ENCODE measurements around the gene CCR3. TPM values are rescaled to one million over a fixed set of nuclear protein-coding genes. Genes with fewer than 3 reads are reported as not detected.

Gene CCR3
- total and polyA plus RNA-seq, 2 experiments from 2014 or later, result not detected

DNA sequence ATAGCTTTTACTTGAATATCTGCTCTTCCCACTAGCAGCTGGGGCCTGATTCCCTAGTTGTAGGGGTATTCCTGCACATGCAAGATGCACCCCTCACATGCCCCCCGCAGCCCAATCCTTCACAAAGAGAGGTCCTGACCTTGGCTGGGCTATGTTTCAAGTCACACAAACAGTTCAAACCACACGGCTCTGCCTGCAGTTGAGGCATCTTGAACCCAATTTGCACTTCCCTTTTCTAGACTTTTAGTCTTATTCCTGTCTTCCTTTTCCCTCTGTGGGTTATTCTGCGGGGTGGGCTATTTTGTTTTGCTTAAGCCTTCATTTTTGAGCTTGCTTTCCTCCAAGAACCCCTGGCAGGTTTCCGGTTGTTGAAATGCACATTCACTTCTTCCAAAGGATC lies 20.9 kb upstream of the CCR3 start:
- Mint-ChIP-seq H3K9me3 (peaks cover 4% of the 10 kb centered on the region; the same call in 1 of the 3 replicates), H3K4me3 (no peak overlapping the region), H3K27ac (no peak overlapping the region), H3K27me3 (ENCODE audit: insufficient read depth, low read depth, poor library complexity) (peaks cover 2% of the 10 kb centered on the region), H3K36me3 (ENCODE audit: low read depth) (no peaks in the 10 kb centered on the region), H3K4me1 (no peaks in the 10 kb centered on the region)
- Histone ChIP-seq H3K79me2 (replicated peaks; ENCODE audit: insufficient read depth) (no peaks in the 10 kb centered on the region), H4K20me1 (replicated peaks; ENCODE audit: insufficient read depth) (no peaks in the 10 kb centered on the region), H3K36me3 (ENCODE audit: insufficient read depth) (no peaks in the 10 kb centered on the region), H2AFZ (no peak overlapping the region), H3K4me3 (no peak overlapping the region), H3K27me3 (ENCODE audit: insufficient read depth) (no peaks in the 10 kb centered on the region), H3K9me2 (ENCODE audit: insufficient read depth) (no peaks in the 10 kb centered on the region), H3K27ac (ENCODE audit: low read depth) (no peak overlapping the region), H3F3A (replicated peaks; ENCODE audit: low read depth) (no peaks in the 10 kb centered on the region), H3K4me2 (no peak overlapping the region), H3K4me1 (ENCODE audit: insufficient read depth) (no peaks in the 10 kb centered on the region)
- DNase-seq (ENCODE audit: low spot score), result no peak
- TF ChIP-seq, protein P1, sequence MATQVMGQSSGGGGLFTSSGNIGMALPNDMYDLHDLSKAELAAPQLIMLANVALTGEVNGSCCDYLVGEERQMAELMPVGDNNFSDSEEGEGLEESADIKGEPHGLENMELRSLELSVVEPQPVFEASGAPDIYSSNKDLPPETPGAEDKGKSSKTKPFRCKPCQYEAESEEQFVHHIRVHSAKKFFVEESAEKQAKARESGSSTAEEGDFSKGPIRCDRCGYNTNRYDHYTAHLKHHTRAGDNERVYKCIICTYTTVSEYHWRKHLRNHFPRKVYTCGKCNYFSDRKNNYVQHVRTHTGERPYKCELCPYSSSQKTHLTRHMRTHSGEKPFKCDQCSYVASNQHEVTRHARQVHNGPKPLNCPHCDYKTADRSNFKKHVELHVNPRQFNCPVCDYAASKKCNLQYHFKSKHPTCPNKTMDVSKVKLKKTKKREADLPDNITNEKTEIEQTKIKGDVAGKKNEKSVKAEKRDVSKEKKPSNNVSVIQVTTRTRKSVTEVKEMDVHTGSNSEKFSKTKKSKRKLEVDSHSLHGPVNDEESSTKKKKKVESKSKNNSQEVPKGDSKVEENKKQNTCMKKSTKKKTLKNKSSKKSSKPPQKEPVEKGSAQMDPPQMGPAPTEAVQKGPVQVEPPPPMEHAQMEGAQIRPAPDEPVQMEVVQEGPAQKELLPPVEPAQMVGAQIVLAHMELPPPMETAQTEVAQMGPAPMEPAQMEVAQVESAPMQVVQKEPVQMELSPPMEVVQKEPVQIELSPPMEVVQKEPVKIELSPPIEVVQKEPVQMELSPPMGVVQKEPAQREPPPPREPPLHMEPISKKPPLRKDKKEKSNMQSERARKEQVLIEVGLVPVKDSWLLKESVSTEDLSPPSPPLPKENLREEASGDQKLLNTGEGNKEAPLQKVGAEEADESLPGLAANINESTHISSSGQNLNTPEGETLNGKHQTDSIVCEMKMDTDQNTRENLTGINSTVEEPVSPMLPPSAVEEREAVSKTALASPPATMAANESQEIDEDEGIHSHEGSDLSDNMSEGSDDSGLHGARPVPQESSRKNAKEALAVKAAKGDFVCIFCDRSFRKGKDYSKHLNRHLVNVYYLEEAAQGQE (IDR thresholded peaks at IDR 0.05; ENCODE audit: unreplicated experiment), result no peak
- no peak for TF ChIP-seq POLR2AphosphoS5 (IDR thresholded peaks at IDR 0.05; ENCODE audit: low read depth)
- TF ChIP-seq CREB1 (CRISPR knock-in tag; IDR thresholded peaks at IDR 0.05; ENCODE audit: low read depth), result no peak
- TF ChIP-seq, protein P2, sequence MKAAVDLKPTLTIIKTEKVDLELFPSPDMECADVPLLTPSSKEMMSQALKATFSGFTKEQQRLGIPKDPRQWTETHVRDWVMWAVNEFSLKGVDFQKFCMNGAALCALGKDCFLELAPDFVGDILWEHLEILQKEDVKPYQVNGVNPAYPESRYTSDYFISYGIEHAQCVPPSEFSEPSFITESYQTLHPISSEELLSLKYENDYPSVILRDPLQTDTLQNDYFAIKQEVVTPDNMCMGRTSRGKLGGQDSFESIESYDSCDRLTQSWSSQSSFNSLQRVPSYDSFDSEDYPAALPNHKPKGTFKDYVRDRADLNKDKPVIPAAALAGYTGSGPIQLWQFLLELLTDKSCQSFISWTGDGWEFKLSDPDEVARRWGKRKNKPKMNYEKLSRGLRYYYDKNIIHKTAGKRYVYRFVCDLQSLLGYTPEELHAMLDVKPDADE (IDR thresholded peaks at IDR 0.05), result no peak
- TF ChIP-seq, protein P3, sequence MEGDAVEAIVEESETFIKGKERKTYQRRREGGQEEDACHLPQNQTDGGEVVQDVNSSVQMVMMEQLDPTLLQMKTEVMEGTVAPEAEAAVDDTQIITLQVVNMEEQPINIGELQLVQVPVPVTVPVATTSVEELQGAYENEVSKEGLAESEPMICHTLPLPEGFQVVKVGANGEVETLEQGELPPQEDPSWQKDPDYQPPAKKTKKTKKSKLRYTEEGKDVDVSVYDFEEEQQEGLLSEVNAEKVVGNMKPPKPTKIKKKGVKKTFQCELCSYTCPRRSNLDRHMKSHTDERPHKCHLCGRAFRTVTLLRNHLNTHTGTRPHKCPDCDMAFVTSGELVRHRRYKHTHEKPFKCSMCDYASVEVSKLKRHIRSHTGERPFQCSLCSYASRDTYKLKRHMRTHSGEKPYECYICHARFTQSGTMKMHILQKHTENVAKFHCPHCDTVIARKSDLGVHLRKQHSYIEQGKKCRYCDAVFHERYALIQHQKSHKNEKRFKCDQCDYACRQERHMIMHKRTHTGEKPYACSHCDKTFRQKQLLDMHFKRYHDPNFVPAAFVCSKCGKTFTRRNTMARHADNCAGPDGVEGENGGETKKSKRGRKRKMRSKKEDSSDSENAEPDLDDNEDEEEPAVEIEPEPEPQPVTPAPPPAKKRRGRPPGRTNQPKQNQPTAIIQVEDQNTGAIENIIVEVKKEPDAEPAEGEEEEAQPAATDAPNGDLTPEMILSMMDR (conservative IDR thresholded peaks at IDR 0.05; ENCODE audit: low read depth in 2 of 2), result no peak
- TF ChIP-seq ZNF114 (CRISPR knock-in tag; IDR thresholded peaks at IDR 0.05), result no peak
- TF ChIP-seq NANOG (IDR thresholded peaks at IDR 0.05; ENCODE audit: borderline replicate concordance), result no peak
- no peak for ATAC-seq

DNA sequence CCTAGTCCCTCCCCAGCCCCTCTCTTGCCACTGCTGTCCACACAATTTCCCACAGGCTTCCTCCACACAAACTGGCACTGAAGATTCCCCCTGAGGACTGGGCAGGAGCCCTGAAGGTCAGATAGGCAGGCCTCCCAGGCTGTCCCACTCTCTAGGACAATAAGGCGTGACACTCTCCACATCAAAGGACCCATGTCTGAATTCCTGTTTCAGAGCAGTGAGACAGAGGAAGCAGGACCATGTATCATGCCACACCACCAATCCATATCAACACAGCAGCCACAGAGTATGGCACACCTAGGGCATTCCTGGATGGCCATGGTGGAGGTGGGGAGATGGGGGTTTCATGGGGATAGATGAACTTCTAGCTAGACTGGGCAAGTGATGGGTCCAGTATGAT lies 20.3 kb upstream of the CCR3 start:
- Histone ChIP-seq H3K9me2 (ENCODE audit: insufficient read depth) (no peaks in the 10 kb centered on the region), H2AFZ (no peak overlapping the region; the same call in 1 of the 2 replicates), H3F3A (replicated peaks; ENCODE audit: low read depth) (no peaks in the 10 kb centered on the region), H3K4me1 (ENCODE audit: insufficient read depth) (no peaks in the 10 kb centered on the region), H3K4me3 (no peak overlapping the region), H3K27ac (ENCODE audit: low read depth) (no peak overlapping the region), H3K36me3 (ENCODE audit: insufficient read depth) (no peaks in the 10 kb centered on the region), H3K79me2 (replicated peaks; ENCODE audit: insufficient read depth) (no peaks in the 10 kb centered on the region), H3K4me2 (no peak overlapping the region), H3K27me3 (ENCODE audit: insufficient read depth) (no peaks in the 10 kb centered on the region), H4K20me1 (replicated peaks; ENCODE audit: insufficient read depth) (no peaks in the 10 kb centered on the region)
- H3K4me1 Mint-ChIP-seq, result no peaks in the 10 kb centered on the region
- no peak for TF ChIP-seq NANOG (IDR thresholded peaks at IDR 0.05; ENCODE audit: borderline replicate concordance)
- TF ChIP-seq EZH2phosphoT487 (IDR thresholded peaks at IDR 0.05; ENCODE audit: unreplicated experiment), result no peak
- no peak for TF ChIP-seq CREB1 (CRISPR knock-in tag; IDR thresholded peaks at IDR 0.05; ENCODE audit: low read depth)
- no peak for TF ChIP-seq EZH2 (IDR thresholded peaks at IDR 0.05; ENCODE audit: low read depth, unreplicated experiment)
- H3K27ac Mint-ChIP-seq, result no peak overlapping the region
- DNase-seq (ENCODE audit: low spot score), result no peak
- peaks cover 7% of the 10 kb centered on the region; the same call in 1 of the 3 replicates for H3K9me3 Mint-ChIP-seq
- H3K4me3 Mint-ChIP-seq, result no peak overlapping the region
- ATAC-seq, result no peak
- no peaks in the 10 kb centered on the region for H3K36me3 Mint-ChIP-seq (ENCODE audit: low read depth)
- H3K27me3 Mint-ChIP-seq (ENCODE audit: insufficient read depth, low read depth, poor library complexity), result peaks cover 2% of the 10 kb centered on the region
